Stimulated activated CD8-positive, alpha-beta memory T cell treated with anti-CD3 and anti-CD28 coated beads, Interleukin-15, amount 100 ng/mL, for 48 hours (primary cell): ENCODE data around the gene PAPPA.

ENCODE experiments used
- DNase-seq, 2 donors: peaks; one replicate each; pipeline ENCODE4 v3.0.0-alpha.2; 2020; ENCODE audit warnings: low read depth in 2 of 2

Gene PAPPA

GRCh38 chr9:116383133-116383532 is 229.5 kb downstream of the PAPPA start:
- no peak for DNase-seq

GRCh38 chr9:116383936-116384335 is 230.3 kb downstream of the PAPPA start:
- no peak for DNase-seq

DNA sequence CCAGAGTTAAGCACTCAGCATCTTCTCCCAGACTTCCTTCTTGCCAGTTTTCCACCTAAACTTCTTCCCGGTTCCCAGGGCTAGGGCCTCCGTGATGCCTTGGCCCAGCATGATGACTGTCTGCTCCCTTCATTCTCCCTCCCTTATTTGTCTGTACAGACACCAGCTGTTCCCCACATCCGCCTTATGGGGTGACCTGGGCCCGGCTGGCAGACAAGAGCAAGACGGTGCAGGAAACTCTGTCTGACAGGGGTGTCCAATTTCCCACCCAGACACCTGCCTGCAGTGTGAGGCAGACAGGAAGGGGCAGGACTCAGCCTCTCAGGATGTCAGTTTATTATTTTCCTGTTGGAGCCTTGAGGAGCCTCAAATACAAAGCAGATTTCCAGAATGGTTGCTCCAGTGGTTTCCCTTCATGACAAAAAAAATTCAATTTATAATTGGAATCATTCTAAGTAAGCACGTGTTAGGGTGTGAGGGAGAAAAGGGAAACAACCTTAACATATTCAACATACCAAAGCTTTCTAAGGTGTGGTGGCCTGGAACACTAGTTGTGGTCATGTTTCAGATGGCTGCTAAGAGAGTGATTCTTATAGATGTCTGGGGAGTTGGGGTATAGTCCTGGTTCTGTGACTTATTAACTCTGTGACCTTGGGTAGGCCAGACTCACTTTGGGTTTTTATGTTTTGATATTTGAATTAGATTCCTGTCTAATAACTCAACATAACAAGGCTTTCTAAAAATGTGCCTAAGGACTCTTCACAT is 234.5 kb downstream of the PAPPA start:
- DNase-seq: no peak

DNA sequence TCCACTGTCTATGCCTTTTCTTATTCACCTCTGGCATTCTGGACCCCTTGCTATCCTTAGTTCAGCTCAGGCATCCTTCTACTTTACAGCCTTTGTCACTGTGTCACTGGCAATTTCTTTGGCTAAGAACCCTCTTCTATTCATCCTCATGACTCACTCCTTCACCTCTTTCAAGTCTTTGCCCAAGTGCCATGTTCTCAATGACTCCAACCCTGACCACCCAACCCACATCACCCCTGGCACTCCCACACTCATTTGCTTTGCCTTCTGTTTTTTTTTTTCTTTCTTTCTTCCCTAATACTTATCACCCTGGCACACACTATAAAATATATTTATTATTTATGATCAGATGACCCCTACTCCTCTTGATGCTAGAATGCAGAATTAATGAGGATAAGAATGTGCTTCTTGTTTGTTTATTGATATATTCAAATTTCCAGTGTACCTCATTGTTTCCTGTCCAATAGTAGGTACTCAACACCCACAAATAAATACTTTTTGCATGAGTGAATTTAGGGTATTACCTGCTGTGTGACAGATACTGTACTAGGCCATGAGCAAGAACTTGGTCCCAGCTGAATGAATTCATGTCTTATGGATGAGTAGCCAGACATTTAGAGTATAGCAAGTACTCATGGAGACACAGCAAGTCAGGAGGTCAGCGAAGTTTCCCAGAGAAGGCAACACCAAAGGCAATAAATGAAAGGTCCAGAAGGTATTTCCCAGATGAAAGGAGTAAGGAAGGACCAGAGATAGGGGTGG is 236.1 kb downstream of the PAPPA start:
- DNase-seq: no peak

DNA sequence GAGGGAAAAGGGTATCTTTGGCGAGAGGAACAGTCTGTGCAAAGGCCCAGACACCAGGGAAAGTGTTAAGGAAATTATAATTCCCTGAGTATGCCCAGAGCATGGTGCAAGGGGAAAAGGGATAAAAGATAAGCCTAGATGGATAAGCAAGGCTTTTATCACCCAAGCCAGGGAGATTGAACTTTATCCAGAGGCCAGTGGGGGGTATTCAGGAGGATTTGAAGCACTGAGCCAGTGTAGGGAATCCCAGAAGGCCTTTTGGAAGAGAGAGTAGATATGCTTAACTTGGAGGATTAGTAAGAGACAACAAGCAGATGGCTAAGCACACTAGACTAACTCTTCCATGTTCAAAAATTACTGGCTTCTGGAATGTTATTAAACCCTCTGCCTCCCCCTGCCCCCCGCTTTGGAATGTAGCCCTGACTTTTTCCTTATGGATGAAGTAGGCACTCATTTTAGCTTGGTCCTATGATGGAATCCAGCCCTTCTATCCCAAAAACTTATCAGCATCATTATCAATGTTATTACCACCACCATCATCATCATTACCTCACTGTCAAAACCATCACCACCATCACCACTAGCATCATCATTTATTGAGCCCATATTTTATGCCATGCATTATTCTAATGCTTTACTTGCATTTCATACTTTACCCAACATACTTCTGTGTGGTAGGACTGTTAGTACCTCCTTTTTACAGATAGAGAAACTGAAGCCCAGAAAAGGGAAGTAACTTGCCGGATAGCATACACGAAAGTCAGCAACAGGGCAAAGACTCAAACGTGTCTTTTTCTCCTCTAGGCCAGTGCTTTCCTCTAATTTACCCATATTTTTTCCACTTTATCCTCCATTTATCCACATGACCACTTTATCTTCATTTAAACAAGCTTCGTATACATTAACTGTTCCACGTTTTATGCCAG is 237.0 kb downstream of the PAPPA start:
- DNase-seq: no peak

GRCh38 chr9:116391306-116391900 is 237.8 kb downstream of the PAPPA start:
- no peak for DNase-seq

GRCh38 chr9:116393198-116393597 is 239.6 kb downstream of the PAPPA start:
- DNase-seq: no peak

DNA sequence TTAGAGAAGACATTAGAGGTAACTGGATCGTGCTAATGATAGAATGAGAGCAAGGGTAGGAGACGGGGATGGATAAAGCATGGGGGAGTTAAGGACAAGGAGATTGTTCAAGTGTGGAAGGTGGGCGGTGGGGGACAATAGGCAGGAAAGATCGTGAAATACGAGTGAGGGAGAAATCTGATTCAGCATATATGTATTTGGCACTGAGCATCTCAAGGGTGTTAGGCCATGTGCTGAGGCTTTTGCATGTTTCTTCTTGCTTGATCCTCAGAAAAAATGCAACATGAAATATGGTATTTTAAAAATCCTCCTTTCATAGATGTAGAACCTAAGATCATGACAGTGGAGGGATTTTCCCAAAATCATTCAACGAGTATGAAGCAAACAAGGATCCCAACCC is 240.5 kb downstream of the PAPPA start:
- no peak for DNase-seq

- DNase-seq: no peak
Measured at GRCh38 chr9:116394894-116395698, 241.5 kb downstream of the PAPPA start.

- no peak for DNase-seq
Measured at GRCh38 chr9:116395699-116396037, 242.1 kb downstream of the PAPPA start.

- DNase-seq: no peak
Measured at GRCh38 chr9:116403171-116403570, 249.6 kb downstream of the PAPPA start.

GRCh38 chr9:116404228-116404627 is 250.6 kb downstream of the PAPPA start:
- no peak for DNase-seq

DNA sequence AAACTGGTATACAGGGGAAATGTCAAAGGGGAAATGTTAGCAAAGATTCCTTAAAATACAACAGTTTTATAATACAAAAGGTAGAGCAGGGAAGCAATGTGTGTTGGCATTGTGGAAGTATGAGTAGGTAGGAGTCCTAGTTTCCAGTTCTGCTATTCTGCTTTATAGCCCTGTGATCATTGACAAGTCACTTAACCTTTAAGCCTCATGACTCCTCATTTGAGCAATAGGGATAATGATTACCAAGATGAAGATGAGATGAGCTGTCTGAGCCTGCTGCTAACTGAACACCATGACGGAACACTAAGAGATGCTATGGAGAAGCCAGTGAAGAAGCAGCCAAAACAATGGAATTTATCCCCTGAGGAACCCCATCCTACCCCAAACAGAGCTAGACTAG is 251.7 kb downstream of the PAPPA start:
- DNase-seq: no peak

- no peak for DNase-seq
Measured at GRCh38 chr9:116406469-116406868, 252.9 kb downstream of the PAPPA start.

GRCh38 chr9:116409129-116409528 is 255.5 kb downstream of the PAPPA start:
- DNase-seq: no peak

- DNase-seq: no peak
Measured at GRCh38 chr9:116409638-116410037, 256.0 kb downstream of the PAPPA start.

DNA sequence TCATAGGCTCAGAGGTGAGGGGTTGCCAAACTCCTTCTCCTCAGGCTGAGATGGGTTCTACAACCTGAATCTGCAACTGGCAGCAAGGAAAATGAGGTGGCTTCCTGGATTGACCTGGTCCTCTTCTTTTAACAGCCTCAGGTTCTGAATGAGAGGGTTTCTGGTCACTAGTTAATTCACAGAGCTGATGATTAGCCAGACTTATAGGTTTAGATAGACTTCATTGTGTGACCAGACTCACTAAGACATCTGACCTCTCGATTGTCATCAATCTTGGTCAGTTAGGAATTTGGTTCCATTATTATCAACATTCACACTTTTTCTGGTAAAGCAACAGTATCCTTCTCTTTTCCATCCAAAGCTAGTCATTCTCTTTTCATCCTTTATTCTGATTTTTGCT is 257.9 kb downstream of the PAPPA start:
- DNase-seq: no peak

- DNase-seq: no peak
Measured at GRCh38 chr9:116414374-116414773, 260.8 kb downstream of the PAPPA start.

DNA sequence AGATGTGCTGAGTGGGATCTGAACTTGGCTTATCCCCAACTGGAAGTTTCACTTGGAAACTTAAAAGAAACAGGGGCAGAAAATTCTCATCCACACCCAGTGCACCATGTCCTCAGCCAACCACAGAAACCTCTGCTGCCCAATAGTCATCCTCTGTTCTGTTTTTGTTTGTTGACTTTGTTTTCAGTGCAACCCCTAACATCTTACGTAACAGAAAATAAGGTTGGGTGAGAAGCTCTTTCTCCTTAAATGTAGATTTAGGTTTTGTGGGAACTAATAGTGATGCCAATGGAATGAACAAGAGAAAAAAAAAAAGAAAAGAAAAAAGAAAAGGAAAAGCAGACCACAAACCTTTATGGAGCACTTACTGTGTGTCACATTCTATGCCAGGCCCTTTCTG is 262.8 kb downstream of the PAPPA start:
- DNase-seq: no peak

- no peak for DNase-seq
Measured at GRCh38 chr9:116417464-116417863, 263.9 kb downstream of the PAPPA start.

- no peak for DNase-seq
Measured at GRCh38 chr9:116419181-116419580, 265.6 kb downstream of the PAPPA start.
